ENCODE results near the gene NBAS. TPM values are rescaled to one million over a fixed set of nuclear protein-coding genes. Genes with fewer than 3 reads are reported as not detected.

The NBAS gene
- total RNA-seq, 1 experiment from 2014 or later, result 35.5 TPM

- Histone ChIP-seq H3K4me3 (ENCODE audit: insufficient read depth, low read depth, low read length) (no peak overlapping the region), H3K27me3 (ENCODE audit: control insufficient read depth, insufficient read depth, low read length) (no peaks in the 10 kb centered on the region), H3K36me3 (replicated peaks; ENCODE audit: control insufficient read depth, insufficient read depth, low read length) (peaks cover 24% of the 10 kb centered on the region)
- DNase-seq, result no peak
Observed at GRCh38 chr2:15595936-15596335, 34.8 kb upstream of the NBAS start.

GRCh38 chr2:15595342-15595905 is 34.3 kb upstream of the NBAS start:
- Histone ChIP-seq H3K27me3 (ENCODE audit: control insufficient read depth, insufficient read depth, low read length) (no peaks in the 10 kb centered on the region), H3K4me3 (ENCODE audit: insufficient read depth, low read depth, low read length) (no peak overlapping the region), H3K36me3 (replicated peaks; ENCODE audit: control insufficient read depth, insufficient read depth, low read length) (peaks cover 21% of the 10 kb centered on the region)
- DNase-seq, result no peak

- Histone ChIP-seq H3K27me3 (ENCODE audit: control insufficient read depth, insufficient read depth, low read length) (no peaks in the 10 kb centered on the region), H3K4me3 (ENCODE audit: insufficient read depth, low read depth, low read length) (no peak overlapping the region), H3K36me3 (replicated peaks; ENCODE audit: control insufficient read depth, insufficient read depth, low read length) (peaks cover 15% of the 10 kb centered on the region)
- DNase-seq, result no peak
Observed at GRCh38 chr2:15594291-15595256, 33.4 kb upstream of the NBAS start.

GRCh38 chr2:15593327-15593705 is 32.2 kb upstream of the NBAS start:
- H3K4me3 ChIP-seq (ENCODE audit: insufficient read depth, low read depth, low read length), result no peak overlapping the region
- no peak for DNase-seq
- no peaks in the 10 kb centered on the region for H3K27me3 ChIP-seq (ENCODE audit: control insufficient read depth, insufficient read depth, low read length)
- peaks cover 13% of the 10 kb centered on the region for H3K36me3 ChIP-seq (replicated peaks; ENCODE audit: control insufficient read depth, insufficient read depth, low read length)

- Histone ChIP-seq H3K27me3 (ENCODE audit: control insufficient read depth, insufficient read depth, low read length) (no peaks in the 10 kb centered on the region), H3K4me3 (ENCODE audit: insufficient read depth, low read depth, low read length) (peak within 1 kb of the TSS; percentile 90), H3K36me3 (replicated peaks; ENCODE audit: control insufficient read depth, insufficient read depth, low read length) (peaks cover 7% of the 10 kb centered on the region)
- peak; percentile 92 for DNase-seq
Observed at GRCh38 chr2:15591692-15592463, 30.7 kb upstream of the NBAS start, which contains the start of gene DDX1. TSS of gene DDX1 (plus strand) at chr2:15591868. CDS start at chr2:15591934, 66 bp downstream.

- peak overlapping the region; percentile 90 for H3K4me3 ChIP-seq (ENCODE audit: insufficient read depth, low read depth, low read length)
- H3K36me3 ChIP-seq (replicated peaks; ENCODE audit: control insufficient read depth, insufficient read depth, low read length), result peaks cover 6% of the 10 kb centered on the region
- no peak for DNase-seq
- no peaks in the 10 kb centered on the region for H3K27me3 ChIP-seq (ENCODE audit: control insufficient read depth, insufficient read depth, low read length)
Observed at GRCh38 chr2:15591373-15591691, 30.2 kb upstream of the NBAS start.

- Histone ChIP-seq H3K27me3 (ENCODE audit: control insufficient read depth, insufficient read depth, low read length) (no peaks in the 10 kb centered on the region), H3K4me3 (ENCODE audit: insufficient read depth, low read depth, low read length) (no peak overlapping the region), H3K36me3 (replicated peaks; ENCODE audit: control insufficient read depth, insufficient read depth, low read length) (no peaks in the 10 kb centered on the region; the same call in 1 of the 2 replicates)
- peak; percentile 72 for DNase-seq
Observed at GRCh38 chr2:15588329-15588919, 27.3 kb upstream of the NBAS start.

GRCh38 chr2:15584767-15585469 is 23.8 kb upstream of the NBAS start:
- no peak for DNase-seq
- H3K27me3 ChIP-seq (ENCODE audit: control insufficient read depth, insufficient read depth, low read length), result no peaks in the 10 kb centered on the region
- H3K4me3 ChIP-seq (ENCODE audit: insufficient read depth, low read depth, low read length), result no peak overlapping the region
- no peaks in the 10 kb centered on the region for H3K36me3 ChIP-seq (replicated peaks; ENCODE audit: control insufficient read depth, insufficient read depth, low read length)

GRCh38 chr2:15584316-15584715 is 23.2 kb upstream of the NBAS start:
- Histone ChIP-seq H3K4me3 (ENCODE audit: insufficient read depth, low read depth, low read length) (no peak overlapping the region), H3K27me3 (ENCODE audit: control insufficient read depth, insufficient read depth, low read length) (no peaks in the 10 kb centered on the region), H3K36me3 (replicated peaks; ENCODE audit: control insufficient read depth, insufficient read depth, low read length) (no peaks in the 10 kb centered on the region)
- DNase-seq, result no peak

GRCh38 chr2:15583826-15584225 is 22.7 kb upstream of the NBAS start:
- no peaks in the 10 kb centered on the region for H3K36me3 ChIP-seq (replicated peaks; ENCODE audit: control insufficient read depth, insufficient read depth, low read length)
- no peak overlapping the region for H3K4me3 ChIP-seq (ENCODE audit: insufficient read depth, low read depth, low read length)
- no peaks in the 10 kb centered on the region for H3K27me3 ChIP-seq (ENCODE audit: control insufficient read depth, insufficient read depth, low read length)
- DNase-seq, result no peak

GRCh38 chr2:15582710-15583357 is 21.7 kb upstream of the NBAS start:
- no peak for DNase-seq
- Histone ChIP-seq H3K36me3 (replicated peaks; ENCODE audit: control insufficient read depth, insufficient read depth, low read length) (no peaks in the 10 kb centered on the region), H3K27me3 (ENCODE audit: control insufficient read depth, insufficient read depth, low read length) (no peaks in the 10 kb centered on the region), H3K4me3 (ENCODE audit: insufficient read depth, low read depth, low read length) (no peak overlapping the region)

GRCh38 chr2:15580451-15580850 is 19.3 kb upstream of the NBAS start:
- no peak overlapping the region for H3K4me3 ChIP-seq (ENCODE audit: insufficient read depth, low read depth, low read length)
- DNase-seq, result no peak
- no peaks in the 10 kb centered on the region for H3K36me3 ChIP-seq (replicated peaks; ENCODE audit: control insufficient read depth, insufficient read depth, low read length)
- no peaks in the 10 kb centered on the region for H3K27me3 ChIP-seq (ENCODE audit: control insufficient read depth, insufficient read depth, low read length)

GRCh38 chr2:15579641-15580040 is 18.5 kb upstream of the NBAS start:
- H3K27me3 ChIP-seq (ENCODE audit: control insufficient read depth, insufficient read depth, low read length), result no peaks in the 10 kb centered on the region
- DNase-seq, result no peak

More at GRCh38 chr2:15579641-15580040, 18.5 kb upstream of the NBAS start:
- Histone ChIP-seq H3K4me3 (ENCODE audit: insufficient read depth, low read depth, low read length) (no peak overlapping the region), H3K36me3 (replicated peaks; ENCODE audit: control insufficient read depth, insufficient read depth, low read length) (no peaks in the 10 kb centered on the region)

All from H7 (cell line).